H1 (cell line): ENCODE results near the gene RPGR. TPM values are rescaled to one million over a fixed set of nuclear protein-coding genes. Genes with fewer than 3 reads are reported as not detected.

Experiments
- BRCA1 ChIP-seq: IDR thresholded peaks from 2 replicates; pipeline ENCODE4 v1.6.1; 2012; ENCODE audit warnings: low read depth, low read length, improper control_type of control experiment
- FOSL1 ChIP-seq: IDR thresholded peaks from 2 replicates; pipeline ENCODE4 v1.6.1; 2011; ENCODE audit warnings: mild to moderate bottlenecking, low read depth, low read length, moderate library complexity; ENCODE audit not compliant: insufficient read depth
- GABPA ChIP-seq: IDR thresholded peaks from 2 replicates; pipeline ENCODE4 v1.6.1; 2011; ENCODE audit warnings: mild to moderate bottlenecking, low read length, moderate library complexity, borderline replicate concordance; ENCODE audit not compliant: insufficient read depth
- GTF2F1 ChIP-seq: IDR thresholded peaks from 2 replicates; pipeline ENCODE4 v1.6.1; 2012; ENCODE audit warnings: low read depth, low read length, improper control_type of control experiment, borderline replicate concordance
- JUND ChIP-seq: IDR thresholded peaks from 2 replicates; pipeline ENCODE4 v1.6.1; 2011; ENCODE audit warnings: mild to moderate bottlenecking, improper control_type of control experiment, low read length
- KDM4A ChIP-seq: IDR thresholded peaks from one replicate; pipeline ENCODE4 v1.7.1; 2012; ENCODE audit warnings: low read depth, mild to moderate bottlenecking, moderate library complexity, low read length, inconsistent platforms; ENCODE audit not compliant: severe bottlenecking
- NANOG ChIP-seq: IDR thresholded peaks from 2 replicates; pipeline ENCODE4 v1.6.1; 2011; ENCODE audit warnings: low read length, low read depth, mild to moderate bottlenecking, inconsistent platforms; ENCODE audit not compliant: insufficient read depth, poor library complexity, severe bottlenecking
- POLR2A ChIP-seq, 2 experiments: IDR thresholded peaks; 1 replicate in 1 of 2; 2 replicates in 1 of 2; pipeline ENCODE4 v1.6.1; 2011; ENCODE audit warnings: low read depth in 2 of 2, low read length in 2 of 2, mild to moderate bottlenecking in 2 of 2; ENCODE audit errors: control extremely low read depth in 1 of 2
- RXRA ChIP-seq: IDR thresholded peaks from 2 replicates; pipeline ENCODE4 v1.6.1; 2011; ENCODE audit warnings: low read depth, mild to moderate bottlenecking, low read length, moderate library complexity; ENCODE audit not compliant: insufficient read depth
- TAF7 ChIP-seq: optimal IDR thresholded peaks from 2 replicates; pipeline ENCODE3; 2011; ENCODE audit warnings: low read depth, mild to moderate bottlenecking, inconsistent platforms, low read length, moderate library complexity, borderline replicate concordance
- TEAD4 ChIP-seq: IDR thresholded peaks from 2 replicates; pipeline ENCODE4 v1.6.1; 2012; ENCODE audit warnings: low read depth, low read length, inconsistent platforms, mixed read lengths
- YY1 ChIP-seq: IDR thresholded peaks from 2 replicates; pipeline ENCODE4 v1.6.1; 2011; ENCODE audit warnings: low read depth, mild to moderate bottlenecking, low read length
- polyA plus RNA-seq, 7 experiments: library from polyadenylated mRNA; depleted of rRNA in 3 of 7; stranded (reverse) in 5 of 7; unstranded in 2 of 7; fragments of >200 nt in 5 of 7; fragments of 200-250 nt in 2 of 7; gene quantifications; 1 replicate in 5 of 7; 2 replicates in 1 of 7; 4 replicates in 1 of 7; pipeline versions ENCODE4 v1.2.1 to v1.2.3, GENCODE V29; 2011 to 2013; ENCODE audit warnings: missing spikeins in 2 of 7, mixed read lengths in 2 of 7
- total RNA-seq: library from RNA; stranded (reverse); fragmentation: NEBNext Ultra II Directional; extraction: Animal tissue kit (Norgen Biotek cat#: 25700); gene quantifications from 2 replicates; pipeline ENCODE4 v1.2.1, GENCODE V29; 2021
- TF ChIP-seq, protein P1 (sequence below): fragments of 300-600 bp; sonication (generic); IDR thresholded peaks from 2 replicates; pipeline ENCODE4 v1.7.1; 2012; ENCODE audit warnings: low read length, moderate library complexity, mild to moderate bottlenecking, inconsistent platforms; ENCODE audit not compliant: insufficient replicate concordance

The RPGR gene
- total and polyA plus RNA-seq, 2 of the 8 experiments (the other 6 are each of a cell fraction or from before 2014, with no cell fraction given), result 1.6 to 10.0 TPM

DNA sequence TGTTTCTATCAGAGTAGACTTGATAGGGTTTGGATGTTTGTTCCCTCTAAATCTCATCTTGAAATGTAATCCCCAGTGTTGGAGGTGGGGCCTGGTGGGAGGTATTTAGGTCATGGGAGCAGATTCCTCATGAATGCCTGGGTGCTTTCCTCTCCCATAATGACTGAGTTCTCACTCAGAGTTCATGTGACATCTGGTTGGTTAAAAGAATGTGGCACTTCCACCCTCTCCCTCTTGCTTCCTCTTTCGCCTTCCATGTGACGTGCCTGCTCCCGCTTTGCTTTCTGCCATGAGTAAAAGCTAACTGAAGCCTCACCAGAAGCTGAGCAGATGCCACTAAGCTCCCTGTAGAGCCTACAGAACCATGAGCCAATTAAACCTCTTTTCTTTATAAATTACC, 59.3 kb downstream of the RPGR start (continued):
- TF ChIP-seq, protein P1, sequence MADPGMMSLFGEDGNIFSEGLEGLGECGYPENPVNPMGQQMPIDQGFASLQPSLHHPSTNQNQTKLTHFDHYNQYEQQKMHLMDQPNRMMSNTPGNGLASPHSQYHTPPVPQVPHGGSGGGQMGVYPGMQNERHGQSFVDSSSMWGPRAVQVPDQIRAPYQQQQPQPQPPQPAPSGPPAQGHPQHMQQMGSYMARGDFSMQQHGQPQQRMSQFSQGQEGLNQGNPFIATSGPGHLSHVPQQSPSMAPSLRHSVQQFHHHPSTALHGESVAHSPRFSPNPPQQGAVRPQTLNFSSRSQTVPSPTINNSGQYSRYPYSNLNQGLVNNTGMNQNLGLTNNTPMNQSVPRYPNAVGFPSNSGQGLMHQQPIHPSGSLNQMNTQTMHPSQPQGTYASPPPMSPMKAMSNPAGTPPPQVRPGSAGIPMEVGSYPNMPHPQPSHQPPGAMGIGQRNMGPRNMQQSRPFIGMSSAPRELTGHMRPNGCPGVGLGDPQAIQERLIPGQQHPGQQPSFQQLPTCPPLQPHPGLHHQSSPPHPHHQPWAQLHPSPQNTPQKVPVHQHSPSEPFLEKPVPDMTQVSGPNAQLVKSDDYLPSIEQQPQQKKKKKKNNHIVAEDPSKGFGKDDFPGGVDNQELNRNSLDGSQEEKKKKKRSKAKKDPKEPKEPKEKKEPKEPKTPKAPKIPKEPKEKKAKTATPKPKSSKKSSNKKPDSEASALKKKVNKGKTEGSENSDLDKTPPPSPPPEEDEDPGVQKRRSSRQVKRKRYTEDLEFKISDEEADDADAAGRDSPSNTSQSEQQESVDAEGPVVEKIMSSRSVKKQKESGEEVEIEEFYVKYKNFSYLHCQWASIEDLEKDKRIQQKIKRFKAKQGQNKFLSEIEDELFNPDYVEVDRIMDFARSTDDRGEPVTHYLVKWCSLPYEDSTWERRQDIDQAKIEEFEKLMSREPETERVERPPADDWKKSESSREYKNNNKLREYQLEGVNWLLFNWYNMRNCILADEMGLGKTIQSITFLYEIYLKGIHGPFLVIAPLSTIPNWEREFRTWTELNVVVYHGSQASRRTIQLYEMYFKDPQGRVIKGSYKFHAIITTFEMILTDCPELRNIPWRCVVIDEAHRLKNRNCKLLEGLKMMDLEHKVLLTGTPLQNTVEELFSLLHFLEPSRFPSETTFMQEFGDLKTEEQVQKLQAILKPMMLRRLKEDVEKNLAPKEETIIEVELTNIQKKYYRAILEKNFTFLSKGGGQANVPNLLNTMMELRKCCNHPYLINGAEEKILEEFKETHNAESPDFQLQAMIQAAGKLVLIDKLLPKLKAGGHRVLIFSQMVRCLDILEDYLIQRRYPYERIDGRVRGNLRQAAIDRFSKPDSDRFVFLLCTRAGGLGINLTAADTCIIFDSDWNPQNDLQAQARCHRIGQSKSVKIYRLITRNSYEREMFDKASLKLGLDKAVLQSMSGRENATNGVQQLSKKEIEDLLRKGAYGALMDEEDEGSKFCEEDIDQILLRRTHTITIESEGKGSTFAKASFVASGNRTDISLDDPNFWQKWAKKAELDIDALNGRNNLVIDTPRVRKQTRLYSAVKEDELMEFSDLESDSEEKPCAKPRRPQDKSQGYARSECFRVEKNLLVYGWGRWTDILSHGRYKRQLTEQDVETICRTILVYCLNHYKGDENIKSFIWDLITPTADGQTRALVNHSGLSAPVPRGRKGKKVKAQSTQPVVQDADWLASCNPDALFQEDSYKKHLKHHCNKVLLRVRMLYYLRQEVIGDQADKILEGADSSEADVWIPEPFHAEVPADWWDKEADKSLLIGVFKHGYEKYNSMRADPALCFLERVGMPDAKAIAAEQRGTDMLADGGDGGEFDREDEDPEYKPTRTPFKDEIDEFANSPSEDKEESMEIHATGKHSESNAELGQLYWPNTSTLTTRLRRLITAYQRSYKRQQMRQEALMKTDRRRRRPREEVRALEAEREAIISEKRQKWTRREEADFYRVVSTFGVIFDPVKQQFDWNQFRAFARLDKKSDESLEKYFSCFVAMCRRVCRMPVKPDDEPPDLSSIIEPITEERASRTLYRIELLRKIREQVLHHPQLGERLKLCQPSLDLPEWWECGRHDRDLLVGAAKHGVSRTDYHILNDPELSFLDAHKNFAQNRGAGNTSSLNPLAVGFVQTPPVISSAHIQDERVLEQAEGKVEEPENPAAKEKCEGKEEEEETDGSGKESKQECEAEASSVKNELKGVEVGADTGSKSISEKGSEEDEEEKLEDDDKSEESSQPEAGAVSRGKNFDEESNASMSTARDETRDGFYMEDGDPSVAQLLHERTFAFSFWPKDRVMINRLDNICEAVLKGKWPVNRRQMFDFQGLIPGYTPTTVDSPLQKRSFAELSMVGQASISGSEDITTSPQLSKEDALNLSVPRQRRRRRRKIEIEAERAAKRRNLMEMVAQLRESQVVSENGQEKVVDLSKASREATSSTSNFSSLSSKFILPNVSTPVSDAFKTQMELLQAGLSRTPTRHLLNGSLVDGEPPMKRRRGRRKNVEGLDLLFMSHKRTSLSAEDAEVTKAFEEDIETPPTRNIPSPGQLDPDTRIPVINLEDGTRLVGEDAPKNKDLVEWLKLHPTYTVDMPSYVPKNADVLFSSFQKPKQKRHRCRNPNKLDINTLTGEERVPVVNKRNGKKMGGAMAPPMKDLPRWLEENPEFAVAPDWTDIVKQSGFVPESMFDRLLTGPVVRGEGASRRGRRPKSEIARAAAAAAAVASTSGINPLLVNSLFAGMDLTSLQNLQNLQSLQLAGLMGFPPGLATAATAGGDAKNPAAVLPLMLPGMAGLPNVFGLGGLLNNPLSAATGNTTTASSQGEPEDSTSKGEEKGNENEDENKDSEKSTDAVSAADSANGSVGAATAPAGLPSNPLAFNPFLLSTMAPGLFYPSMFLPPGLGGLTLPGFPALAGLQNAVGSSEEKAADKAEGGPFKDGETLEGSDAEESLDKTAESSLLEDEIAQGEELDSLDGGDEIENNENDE, result no peak
- TF ChIP-seq GABPA (no peak), POLR2A (IDR thresholded peaks at IDR 0.05; ENCODE audit: control extremely low read depth in 1 of 2, low read depth in 2 of 2, low read length in 2 of 2) (no peak), RXRA (no peak), TAF7 (no peak), JUND (no peak), BRCA1 (no peak), YY1 (no peak), NANOG (no peak), GTF2F1 (no peak), FOSL1 (no peak), TEAD4 (no peak), KDM4A (no peak)
